K562 (cell line): ENCODE results near the gene CERS2. TPM values are rescaled to one million over a fixed set of nuclear protein-coding genes. Genes with fewer than 3 reads are reported as not detected.

Source experiments
- BACH1 ChIP-seq: fragments of 200-800 bp; sonication (Bioruptor generic); IDR thresholded peaks from 2 replicates; pipeline ENCODE4 v1.6.1; 2016; ENCODE audit warnings: missing genetic modification characterization, missing compliant biosample characterization
- BRD9 ChIP-seq: fragments of 450-650 bp; IDR thresholded peaks from 2 replicates; pipeline ENCODE4 v1.6.1; 2018; ENCODE audit warnings: low read depth; ENCODE audit not compliant: partially characterized antibody
- CEBPB ChIP-seq: fragments of 450-650 bp; IDR thresholded peaks from 2 replicates; pipeline ENCODE4 v1.6.1; 2016; ENCODE audit warnings: missing genetic modification characterization, missing compliant biosample characterization
- E2F5 ChIP-seq: sonication (generic); formaldehyde crosslinking; IDR thresholded peaks from 2 replicates; pipeline ENCODE4 v1.8.0; 2022; ENCODE audit warnings: mild to moderate bottlenecking, missing genetic modification reagents
- E4F1 ChIP-seq: fragments of 250-450 bp; sonication (Bioruptor Pico); IDR thresholded peaks from 2 replicates; pipeline ENCODE4 v1.5.0; 2021; ENCODE audit warnings: mild to moderate bottlenecking, borderline replicate concordance
- GTF2E2 ChIP-seq: fragments of 200-800 bp; sonication (Bioruptor generic); IDR thresholded peaks from 2 replicates; pipeline ENCODE4 v1.6.1; 2016; ENCODE audit warnings: missing genetic modification characterization, missing compliant biosample characterization
- HDAC3 ChIP-seq: fragments of 450-650 bp; IDR thresholded peaks from 2 replicates; pipeline ENCODE4 v1.6.1; 2018; ENCODE audit warnings: borderline replicate concordance, mild to moderate bottlenecking, moderate library complexity; ENCODE audit not compliant: partially characterized antibody
- HDAC6 ChIP-seq: IDR thresholded peaks from 2 replicates; pipeline ENCODE4 v1.6.1; 2012; ENCODE audit warnings: low read depth, mild to moderate bottlenecking, control low read depth, inconsistent platforms, low read length, moderate library complexity
- LARP7 ChIP-seq: fragments of 450-650 bp; IDR thresholded peaks from 2 replicates; pipeline ENCODE4 v1.6.1; 2016
- NFE2L1 ChIP-seq: fragments of 450-650 bp; IDR thresholded peaks from 2 replicates; pipeline ENCODE4 v1.6.1; 2016; ENCODE audit warnings: missing genetic modification characterization, low read depth, mild to moderate bottlenecking, missing compliant biosample characterization, moderate library complexity, borderline replicate concordance
- POLR3A ChIP-seq: IDR thresholded peaks from 2 replicates; pipeline ENCODE4 v1.6.1; 2011; ENCODE audit warnings: borderline replicate concordance, mild to moderate bottlenecking, moderate library complexity; ENCODE audit not compliant: insufficient read length, insufficient read depth; ENCODE audit errors: extremely low read depth
- RAD21 ChIP-seq, 2 experiments: fragments of 250-450 bp in 1 of 2; fragments of 450-650 bp in 1 of 2; sonication (Bioruptor Pico) in 1 of 2; formaldehyde crosslinking in 1 of 2; IDR thresholded peaks in 1 of 2; conservative IDR thresholded peaks in 1 of 2; 2 replicates each; pipeline versions ENCODE4 v1.4.0 to v1.8.0; 2020 to 2022; ENCODE audit warnings: mild to moderate bottlenecking in 2 of 2, moderate library complexity in 1 of 2
- SP2 ChIP-seq: IDR thresholded peaks from 2 replicates; pipeline ENCODE4 v1.6.1; 2011; ENCODE audit warnings: mild to moderate bottlenecking, low read depth, low read length, moderate library complexity; ENCODE audit not compliant: poor library complexity, severe bottlenecking; ENCODE audit errors: extremely low read depth
- TCFL5 ChIP-seq: fragments of 250-450 bp; sonication (Bioruptor Pico); conservative IDR thresholded peaks from 2 replicates; pipeline ENCODE4 v1.6.1; 2021; ENCODE audit warnings: mild to moderate bottlenecking, moderate library complexity, matching md5 sums
- ZBED1 ChIP-seq: IDR thresholded peaks from 2 replicates; pipeline ENCODE4 v1.6.1; 2014
- ZKSCAN8 ChIP-seq: fragments of 200-800 bp; sonication (Bioruptor generic); IDR thresholded peaks from 2 replicates; pipeline ENCODE4 v1.6.1; 2016; ENCODE audit warnings: missing genetic modification characterization, missing compliant biosample characterization
- ZNF134 ChIP-seq: fragments of 250-450 bp; sonication (Bioruptor Pico); conservative IDR thresholded peaks from 2 replicates; pipeline ENCODE4 v1.4.0; 2020
- ZNF184 ChIP-seq: sonication (generic); formaldehyde crosslinking; IDR thresholded peaks from 2 replicates; pipeline ENCODE4 v1.5.0; 2020; ENCODE audit warnings: missing genetic modification reagents
- ZNF23 ChIP-seq: fragments of 250-450 bp; sonication (Bioruptor Pico); IDR thresholded peaks from 2 replicates; pipeline ENCODE4 v1.4.0; 2020; ENCODE audit warnings: mild to moderate bottlenecking
- ZNF347 ChIP-seq: fragments of 450-650 bp; formaldehyde crosslinking; IDR thresholded peaks from 2 replicates; pipeline ENCODE4 v1.4.0; 2020; ENCODE audit warnings: low read depth, mild to moderate bottlenecking, moderate library complexity
- ZNF354B ChIP-seq: fragments of 250-450 bp; sonication (Bioruptor Pico); IDR thresholded peaks from 2 replicates; pipeline ENCODE4 v1.4.0; 2020
- ZNF695 ChIP-seq: fragments of 450-650 bp; formaldehyde crosslinking; IDR thresholded peaks from 2 replicates; pipeline ENCODE4 v1.4.0; 2020; ENCODE audit warnings: mild to moderate bottlenecking, moderate library complexity
- ZNF778 ChIP-seq: fragments of 450-650 bp; formaldehyde crosslinking; IDR thresholded peaks from 2 replicates; pipeline ENCODE4 v1.4.0; 2020; ENCODE audit warnings: mild to moderate bottlenecking, moderate library complexity
- polyA plus RNA-seq, 8 experiments: library from polyadenylated mRNA; depleted of rRNA in 4 of 8; stranded (reverse) in 5 of 8; unstranded in 3 of 8; fragments of >200 nt; fragmentation: Nextera tagmentation in 2 of 8; fragmentation: Illumina TruSeq in 1 of 8; extraction: Ambion mirVana in 2 of 8; extraction: Trizol in 1 of 8; gene quantifications; 2 replicates each; pipeline versions ENCODE4 v1.2.1 to v1.2.3, GENCODE V29; 2011 to 2014; ENCODE audit warnings: inconsistent platforms in 1 of 8, missing spikeins in 1 of 8
- total RNA-seq, 7 experiments: library from RNA; depleted of rRNA in 6 of 7; stranded (reverse); fragments of >200 nt in 6 of 7; fragmentation: Illumina TruSeq in 2 of 7; extraction: Trizol in 2 of 7; gene quantifications; 2 replicates each; pipeline versions ENCODE4 v1.2.1 to v1.2.3, GENCODE V29; 2011 to 2021; ENCODE audit warnings: low replicate concordance in 1 of 7
- TF ChIP-seq, protein P1 (sequence below): sonication (generic); formaldehyde crosslinking; IDR thresholded peaks from 2 replicates; pipeline ENCODE4 v1.9.0; 2022; ENCODE audit warnings: mild to moderate bottlenecking, missing genetic modification reagents
- TF ChIP-seq, protein P2 (sequence below): fragments of 450-650 bp; conservative IDR thresholded peaks from 2 replicates; pipeline ENCODE4 v1.6.1; 2016; ENCODE audit warnings: missing genetic modification characterization, low read depth, mild to moderate bottlenecking, missing compliant biosample characterization, moderate library complexity

Gene CERS2
- total and polyA plus RNA-seq, 9 of the 15 experiments (the other 6 are each of a cell fraction or from before 2014, with no cell fraction given), result 23.4 to 295 (median 132) TPM

- TF ChIP-seq, protein P1, sequence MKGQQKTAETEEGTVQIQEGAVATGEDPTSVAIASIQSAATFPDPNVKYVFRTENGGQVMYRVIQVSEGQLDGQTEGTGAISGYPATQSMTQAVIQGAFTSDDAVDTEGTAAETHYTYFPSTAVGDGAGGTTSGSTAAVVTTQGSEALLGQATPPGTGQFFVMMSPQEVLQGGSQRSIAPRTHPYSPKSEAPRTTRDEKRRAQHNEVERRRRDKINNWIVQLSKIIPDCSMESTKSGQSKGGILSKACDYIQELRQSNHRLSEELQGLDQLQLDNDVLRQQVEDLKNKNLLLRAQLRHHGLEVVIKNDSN (CRISPR knock-in tag), result peak; percentile 85
- TF ChIP-seq E2F5 (CRISPR knock-in tag), result no peak
- TF ChIP-seq LARP7, result no peak
- TF ChIP-seq ZNF23, result no peak
- no peak for TF ChIP-seq ZNF695 (CRISPR knock-in tag)
- no peak for TF ChIP-seq GTF2E2 (tag)
- TF ChIP-seq BACH1, result no peak
- TF ChIP-seq BRD9, result peak; percentile 22
- no peak for TF ChIP-seq E4F1 (CRISPR knock-in tag)
- TF ChIP-seq RAD21 (CRISPR knock-in tag; conservative IDR thresholded peaks at IDR 0.05 in 1 of 2, IDR thresholded peaks at IDR 0.05 in 1 of 2), result peak in 1 of 2 experiments; percentile 16; a peak in 1 of 4 replicates
- no peak for TF ChIP-seq HDAC6
- no peak for TF ChIP-seq ZKSCAN8 (CRISPR knock-in tag)
- TF ChIP-seq, protein P2, sequence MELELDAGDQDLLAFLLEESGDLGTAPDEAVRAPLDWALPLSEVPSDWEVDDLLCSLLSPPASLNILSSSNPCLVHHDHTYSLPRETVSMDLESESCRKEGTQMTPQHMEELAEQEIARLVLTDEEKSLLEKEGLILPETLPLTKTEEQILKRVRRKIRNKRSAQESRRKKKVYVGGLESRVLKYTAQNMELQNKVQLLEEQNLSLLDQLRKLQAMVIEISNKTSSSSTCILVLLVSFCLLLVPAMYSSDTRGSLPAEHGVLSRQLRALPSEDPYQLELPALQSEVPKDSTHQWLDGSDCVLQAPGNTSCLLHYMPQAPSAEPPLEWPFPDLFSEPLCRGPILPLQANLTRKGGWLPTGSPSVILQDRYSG (tag), result no peak
- TF ChIP-seq ZBED1, result no peak
- TF ChIP-seq SP2, result no peak
- no peak for TF ChIP-seq NFE2L1 (tag)
- TF ChIP-seq POLR3A, result no peak
- no peak for TF ChIP-seq ZNF354B (CRISPR knock-in tag)
- no peak for TF ChIP-seq ZNF778 (CRISPR knock-in tag)
- TF ChIP-seq ZNF347 (CRISPR knock-in tag), result no peak
- TF ChIP-seq TCFL5 (CRISPR knock-in tag), result no peak
- TF ChIP-seq ZNF134, result no peak
- no peak for TF ChIP-seq HDAC3
- TF ChIP-seq ZNF184 (CRISPR knock-in tag), result no peak
- TF ChIP-seq CEBPB (tag), result no peak
Observed at GRCh38 chr1:150926097-150926741, 48.4 kb downstream of the CERS2 start, which contains the start of gene SETDB1 (continued).
